OCI-M1 (cell line): Measurements from ENCODE around the gene SUCLG2.
A peak's percentile ranks its signal among the peaks of the same experiment; 100 is the strongest.

Source experiments
- DNase-seq: peaks from one replicate; lab custom pipeline; 2025; lab: John Stamatoyannopoulos, UW

Gene SUCLG2, protein sequence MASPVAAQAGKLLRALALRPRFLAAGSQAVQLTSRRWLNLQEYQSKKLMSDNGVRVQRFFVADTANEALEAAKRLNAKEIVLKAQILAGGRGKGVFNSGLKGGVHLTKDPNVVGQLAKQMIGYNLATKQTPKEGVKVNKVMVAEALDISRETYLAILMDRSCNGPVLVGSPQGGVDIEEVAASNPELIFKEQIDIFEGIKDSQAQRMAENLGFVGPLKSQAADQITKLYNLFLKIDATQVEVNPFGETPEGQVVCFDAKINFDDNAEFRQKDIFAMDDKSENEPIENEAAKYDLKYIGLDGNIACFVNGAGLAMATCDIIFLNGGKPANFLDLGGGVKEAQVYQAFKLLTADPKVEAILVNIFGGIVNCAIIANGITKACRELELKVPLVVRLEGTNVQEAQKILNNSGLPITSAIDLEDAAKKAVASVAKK

DNA sequence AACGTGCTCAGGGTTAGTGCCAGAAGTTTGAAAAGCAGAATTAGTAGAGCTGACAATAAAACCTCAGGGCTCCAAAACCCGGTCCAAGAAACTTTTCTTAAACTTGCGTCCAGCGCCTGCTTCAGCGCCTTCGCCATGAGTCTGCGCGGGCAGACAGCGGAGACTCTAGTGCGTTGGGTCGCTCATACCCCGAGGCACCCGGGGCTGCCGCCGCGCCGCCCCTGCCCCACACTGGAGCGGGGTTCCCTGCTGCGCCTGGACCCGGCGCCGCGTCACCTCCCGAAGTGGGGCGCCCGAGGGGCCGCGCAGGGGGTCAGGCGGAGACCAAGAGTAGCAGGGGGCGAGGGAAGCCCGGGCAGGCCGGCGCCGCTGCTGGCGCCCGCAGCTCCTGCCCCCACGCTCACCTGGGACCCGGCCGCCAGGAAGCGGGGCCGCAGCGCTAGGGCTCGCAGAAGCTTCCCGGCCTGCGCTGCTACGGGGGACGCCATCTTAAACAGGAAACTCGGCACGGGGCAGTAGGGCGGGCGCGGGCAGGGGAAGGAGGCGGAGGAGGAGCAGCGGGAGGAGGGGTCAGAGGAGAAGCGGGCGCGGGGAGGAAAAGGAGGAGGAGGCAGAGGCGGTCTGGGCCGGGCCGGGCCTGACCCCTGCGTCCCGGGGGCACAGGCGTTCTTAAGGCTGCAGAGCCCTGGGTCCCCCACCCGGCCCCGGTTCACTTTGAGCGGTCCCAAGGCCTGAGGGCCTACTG is at the start of gene SUCLG2:
TSS of gene SUCLG2 (minus strand) at position 514 of the 745 bp plus-strand sequence. CDS start at position 488, 26 bp downstream.
- DNase-seq: peak; percentile 82

DNA sequence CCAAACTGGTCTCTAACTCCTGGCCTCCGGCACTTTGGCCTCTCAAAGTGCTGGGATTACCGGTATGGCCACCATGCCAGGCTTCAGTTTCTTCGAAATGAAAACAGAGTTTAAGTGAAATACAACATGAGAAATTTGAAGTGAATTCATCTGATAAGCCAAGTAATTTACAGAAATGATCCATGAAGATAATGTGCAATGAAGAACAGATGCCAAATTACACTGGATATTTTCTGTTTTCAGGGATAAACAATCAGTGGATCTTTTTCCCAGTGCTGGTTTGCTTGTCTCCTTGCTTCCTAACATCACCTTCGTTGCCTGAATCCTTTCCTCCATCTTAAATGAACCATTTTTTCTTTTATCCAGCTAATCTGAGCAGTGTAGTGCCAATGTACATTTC is 46.2 kb upstream of the SUCLG2 start:
- no peak for DNase-seq

DNA sequence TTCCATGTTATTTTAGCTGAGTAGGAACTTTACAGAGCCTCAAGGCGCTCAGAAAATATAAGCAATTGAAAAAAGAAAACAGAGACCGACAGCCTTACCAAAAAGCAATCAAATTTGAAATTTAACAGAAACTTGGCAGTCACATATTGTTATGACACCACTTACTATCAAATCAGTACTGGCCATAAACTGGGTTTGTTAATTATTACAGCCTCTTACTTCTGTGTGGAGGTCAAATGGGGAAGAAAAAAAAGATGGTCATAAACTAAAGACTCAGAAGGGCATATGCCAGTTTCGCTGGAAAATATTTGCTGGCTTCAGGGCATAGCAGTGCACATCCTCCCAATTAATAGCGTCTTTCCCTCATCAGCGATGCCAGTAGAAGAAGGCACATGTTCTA is 45.5 kb upstream of the SUCLG2 start:
- DNase-seq: no peak

DNA sequence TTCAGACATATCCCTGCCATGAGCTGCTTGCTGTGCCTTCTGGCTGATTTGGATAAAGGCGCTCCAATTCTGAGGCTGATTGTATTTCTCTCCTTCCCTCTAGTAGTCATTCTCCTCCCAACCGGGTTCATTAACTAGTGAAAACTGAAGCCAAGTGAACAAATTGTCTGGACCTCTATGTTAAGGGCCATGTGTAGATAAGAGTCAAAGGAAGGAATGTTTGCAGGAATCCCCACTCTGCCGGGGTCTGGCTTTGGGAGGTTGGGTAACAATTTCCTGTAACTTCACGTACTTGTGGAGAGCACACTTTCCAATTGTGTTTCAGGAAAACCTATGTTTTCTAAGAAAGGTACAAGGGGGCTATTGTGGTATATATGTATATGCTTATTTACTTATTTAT is 38.2 kb upstream of the SUCLG2 start:
- DNase-seq: no peak

DNA sequence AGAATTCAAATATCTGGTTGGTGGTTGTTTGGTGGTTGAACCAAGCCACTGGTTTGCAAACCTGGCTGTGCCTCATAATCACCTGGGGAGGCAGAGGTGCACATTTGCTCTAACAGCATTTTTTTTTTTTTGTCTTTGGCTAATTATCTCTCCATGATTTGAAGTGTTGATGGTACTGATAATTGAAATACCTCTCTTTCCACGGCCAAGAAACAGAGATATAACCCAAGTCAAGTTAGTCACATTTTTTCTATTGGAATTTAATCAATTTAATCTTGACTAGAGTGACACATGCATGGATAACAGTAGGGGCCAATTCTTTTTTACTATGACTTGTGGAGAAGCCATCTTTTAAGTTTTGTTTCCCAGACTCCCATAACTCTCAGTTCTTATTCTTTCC is 37.5 kb upstream of the SUCLG2 start:
- no peak for DNase-seq

DNA sequence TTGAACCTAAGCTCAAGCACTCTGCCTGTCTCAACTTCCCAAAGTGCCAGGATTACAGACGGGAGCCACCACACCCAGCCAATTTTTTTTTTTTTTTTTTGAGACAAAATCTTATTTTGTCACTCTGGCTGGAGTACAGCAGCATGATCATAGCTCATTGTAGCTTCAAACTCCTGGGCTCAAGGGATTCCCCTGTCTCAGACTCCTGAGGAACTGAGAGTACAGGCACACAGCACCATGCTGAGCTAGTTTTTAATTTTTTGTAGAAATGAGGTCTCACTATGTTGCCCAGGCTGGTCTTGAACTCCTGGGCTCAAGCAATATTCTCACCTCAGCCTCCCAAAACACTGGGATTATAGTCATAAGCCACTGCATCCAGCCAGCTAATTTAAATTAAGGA is 36.8 kb upstream of the SUCLG2 start:
- no peak for DNase-seq

DNA sequence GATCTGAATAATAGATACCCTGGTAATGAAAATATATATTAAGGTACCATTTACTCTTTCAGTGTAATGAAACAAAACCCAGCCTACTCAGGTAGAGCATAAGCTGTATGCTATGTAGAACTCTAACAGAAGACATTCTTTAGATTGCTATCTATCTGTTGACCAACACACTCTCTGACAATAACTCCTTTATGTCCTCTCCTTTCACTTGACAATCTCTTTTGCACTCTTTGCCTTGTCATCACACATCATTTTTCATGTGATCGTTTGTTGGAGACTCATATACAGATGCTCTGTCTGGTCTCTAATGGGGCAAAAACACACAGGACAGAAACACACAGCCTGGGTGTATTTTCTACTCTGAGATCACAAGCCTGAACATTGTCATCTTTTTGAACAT is 35.4 kb upstream of the SUCLG2 start:
- DNase-seq: no peak

DNA sequence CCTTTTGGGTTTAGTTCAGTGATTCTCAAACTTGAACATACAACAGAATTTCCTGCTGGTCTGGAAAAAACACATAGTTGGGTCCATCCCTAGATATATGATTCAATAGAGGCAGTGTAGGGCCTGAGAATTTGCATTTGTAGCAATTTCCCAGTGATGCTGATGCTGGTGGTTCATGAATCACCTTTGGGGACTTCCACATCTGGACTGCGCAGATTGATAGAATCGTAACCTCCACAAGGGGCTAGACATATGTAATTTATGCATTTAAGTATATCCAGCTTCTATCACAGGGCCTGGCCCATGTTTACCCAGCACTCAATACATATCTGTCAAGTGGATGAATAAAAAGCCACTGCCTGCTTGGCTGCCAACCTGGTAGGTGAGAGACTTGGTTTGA is 33.8 kb upstream of the SUCLG2 start:
- no peak for DNase-seq

DNA sequence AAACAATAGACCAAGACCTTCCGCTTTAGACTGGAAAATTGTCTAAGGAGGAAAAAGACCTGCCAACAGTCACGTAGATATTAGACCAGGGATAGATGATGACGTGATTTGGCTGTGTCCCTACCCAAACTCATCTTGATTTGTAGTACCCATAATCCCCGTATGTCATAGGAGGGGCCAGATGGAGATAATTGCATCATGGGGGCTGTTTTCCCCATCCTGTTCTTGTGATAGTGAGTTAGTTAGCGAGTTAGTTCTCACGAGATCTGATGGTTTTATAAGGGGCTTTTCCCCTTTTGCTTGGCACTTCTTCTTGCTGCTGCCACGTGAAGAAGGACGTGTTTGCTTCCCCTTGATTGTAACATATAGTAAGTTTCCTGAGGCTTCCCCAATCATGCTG is 31.7 kb upstream of the SUCLG2 start:
- no peak for DNase-seq

DNA sequence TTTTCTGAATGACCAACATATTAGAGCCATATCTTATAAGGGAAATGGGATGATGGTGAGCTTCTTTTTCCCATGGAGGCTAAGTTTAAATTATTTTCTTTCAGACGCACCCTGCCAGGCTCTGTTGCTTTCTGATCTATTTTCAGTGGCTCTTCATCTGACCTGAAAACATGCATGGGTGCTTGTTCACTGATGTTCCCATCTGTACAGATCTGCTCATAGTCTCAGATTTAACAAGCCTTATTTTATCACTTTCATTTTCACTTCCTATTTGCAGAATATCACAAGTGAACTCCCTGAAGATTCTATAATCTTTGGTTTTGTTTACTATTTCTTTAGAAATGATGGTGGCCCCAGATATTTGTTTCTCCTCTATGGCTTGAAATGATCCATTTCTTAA is 31.1 kb upstream of the SUCLG2 start:
- peak; percentile 5 for DNase-seq

DNA sequence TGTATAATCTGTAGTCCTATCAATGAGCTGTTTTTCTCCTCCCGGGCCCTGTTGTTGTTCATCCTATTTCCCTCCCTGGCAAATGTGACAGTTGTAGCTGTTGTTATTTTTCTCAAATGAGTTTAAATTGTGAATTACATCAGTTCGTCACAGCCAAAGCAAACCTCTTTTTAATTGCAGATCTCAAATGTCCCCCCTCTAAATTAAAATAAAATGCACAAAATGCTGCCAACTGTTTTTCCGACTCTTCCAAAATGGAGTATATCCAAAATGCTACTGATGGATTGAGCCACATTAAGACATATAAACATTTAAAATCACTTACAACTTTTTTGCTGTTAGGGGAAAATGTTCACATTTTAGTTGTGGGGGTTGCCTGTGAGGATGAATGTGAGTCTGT is 29.8 kb upstream of the SUCLG2 start:
- DNase-seq: no peak

DNA sequence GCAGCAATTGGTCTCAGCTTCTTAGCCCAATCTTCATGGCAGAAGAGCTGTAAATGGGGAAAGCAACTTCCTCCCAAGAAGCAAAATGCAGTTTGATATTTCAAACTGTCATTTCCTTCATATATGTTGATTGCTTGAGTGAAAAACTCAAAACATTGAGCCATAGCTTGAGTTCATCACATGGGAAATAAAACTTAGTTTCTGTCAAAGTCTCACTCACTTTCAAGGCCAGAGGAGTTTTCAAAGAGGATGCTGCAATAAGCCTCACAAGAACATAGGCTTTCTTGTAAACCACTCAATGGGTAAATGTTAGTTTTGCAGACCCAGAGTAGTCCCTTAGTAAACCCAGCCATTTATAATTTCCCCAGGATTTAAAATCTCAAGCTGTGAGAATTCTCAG is 29.1 kb upstream of the SUCLG2 start:
- no peak for DNase-seq

DNA sequence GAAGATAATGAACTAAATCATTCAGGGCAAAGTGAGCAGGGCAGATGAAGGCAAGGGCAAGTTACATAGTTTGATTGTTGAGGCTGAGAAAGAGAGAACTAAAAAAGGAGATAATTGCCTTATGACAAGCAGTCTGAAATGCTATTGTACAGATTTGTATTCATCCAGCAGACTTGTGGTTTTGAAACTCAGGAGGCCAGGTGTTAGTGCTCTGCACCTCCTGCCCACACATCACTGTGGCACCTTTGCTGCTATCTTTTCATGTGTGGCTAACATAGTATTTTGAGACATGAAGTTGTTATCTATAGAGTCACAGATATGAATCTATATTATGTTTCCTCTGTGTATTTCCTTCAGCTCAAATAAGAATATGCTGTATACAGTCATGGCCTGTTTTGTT is 24.3 kb upstream of the SUCLG2 start:
- DNase-seq: no peak

DNA sequence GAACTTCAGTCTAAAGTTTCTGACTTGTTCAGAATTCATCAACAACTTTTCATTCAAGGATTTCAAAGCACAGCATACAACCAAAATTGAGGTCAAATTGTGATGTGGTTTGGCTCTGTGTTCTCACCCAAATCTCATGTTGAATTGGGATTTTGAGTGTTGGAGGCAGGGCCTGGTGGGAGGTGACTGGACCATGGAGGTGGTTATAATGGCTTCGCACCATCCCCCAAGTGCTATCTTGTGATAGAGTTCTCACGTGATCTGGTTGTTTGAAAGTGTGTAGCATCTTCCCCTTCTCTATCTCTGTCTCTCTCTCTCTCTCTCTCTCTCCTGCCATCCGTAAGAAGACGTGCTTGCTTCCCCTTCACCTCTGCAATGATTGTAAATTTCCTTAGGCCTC is 19.6 kb upstream of the SUCLG2 start:
- no peak for DNase-seq

DNA sequence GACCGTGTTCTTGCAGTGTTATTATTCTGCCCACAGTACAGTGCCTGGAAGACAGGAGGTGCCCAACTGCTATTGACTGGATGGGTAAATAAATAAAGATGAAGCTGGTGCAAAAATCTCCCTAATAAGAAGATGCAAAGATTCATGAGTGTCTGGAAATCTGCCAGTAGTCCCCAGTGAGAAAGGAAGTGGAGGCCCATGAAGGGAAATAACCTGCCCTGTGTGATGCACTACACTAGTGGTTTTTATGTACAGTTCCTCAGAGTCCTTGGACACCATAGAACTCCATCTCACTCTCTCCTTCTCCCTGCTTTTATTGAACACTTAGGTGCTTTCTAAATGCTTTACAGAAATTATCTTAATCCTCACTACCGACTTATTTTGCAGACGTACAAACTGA is 8.3 kb upstream of the SUCLG2 start:
- no peak for DNase-seq

DNA sequence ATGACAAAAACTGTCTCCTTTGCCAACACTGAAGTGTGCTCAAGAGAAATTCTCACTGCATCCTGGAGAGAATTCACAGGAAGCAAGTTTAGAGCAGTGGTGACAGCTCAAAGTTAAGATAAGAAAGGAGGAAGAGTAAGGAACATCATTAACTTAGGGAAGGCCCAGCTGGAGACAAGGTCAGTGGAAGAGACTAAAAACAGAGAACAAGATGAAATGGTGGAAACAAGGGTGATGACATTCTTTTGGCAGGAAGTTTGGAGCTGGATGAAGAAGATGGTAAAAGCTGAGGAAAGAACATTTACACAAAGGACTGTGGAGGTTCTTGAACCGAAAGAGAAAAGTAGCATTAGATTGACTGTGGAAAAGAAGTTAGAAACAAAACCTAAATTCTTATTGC is 6.7 kb upstream of the SUCLG2 start:
- no peak for DNase-seq

DNA sequence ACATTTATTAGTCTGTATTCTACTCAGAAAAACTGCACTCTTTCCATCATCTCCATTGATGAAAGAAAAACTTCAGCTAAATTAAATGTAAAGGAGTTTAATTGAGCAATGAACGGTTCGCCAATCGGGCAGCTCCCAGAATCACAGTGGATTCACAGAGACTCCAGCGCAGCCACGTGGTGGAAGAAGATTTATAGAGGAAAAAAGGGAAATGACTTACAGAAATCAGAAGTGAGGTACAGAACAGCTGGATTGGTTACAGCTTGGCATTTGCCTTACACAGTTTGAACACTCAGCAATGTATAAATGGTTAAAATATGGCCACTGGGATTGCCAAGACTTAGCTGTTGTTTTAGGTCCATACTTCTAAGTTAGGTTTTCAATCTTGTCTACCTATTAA is 2.8 kb upstream of the SUCLG2 start:
- DNase-seq: peak; percentile 40

DNA sequence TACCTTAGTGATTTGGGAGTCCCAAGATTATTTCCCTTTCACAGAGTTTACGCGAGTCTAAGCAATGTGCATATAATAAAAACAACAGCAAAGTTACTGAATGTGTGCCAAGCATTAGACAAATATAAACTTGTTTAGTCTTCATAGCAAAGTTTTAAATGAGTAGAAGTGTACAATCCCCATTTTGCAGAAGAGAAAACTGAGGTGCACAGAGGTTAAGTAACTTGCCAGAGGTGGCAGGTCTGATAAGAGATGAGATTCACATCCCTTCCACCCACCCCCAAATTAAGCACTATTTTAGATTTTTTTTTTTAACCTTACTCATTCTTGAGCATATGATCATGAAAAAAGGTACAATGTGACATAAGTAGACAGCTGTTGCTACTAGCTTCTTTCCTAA is 2.2 kb upstream of the SUCLG2 start:
- DNase-seq: no peak

DNA sequence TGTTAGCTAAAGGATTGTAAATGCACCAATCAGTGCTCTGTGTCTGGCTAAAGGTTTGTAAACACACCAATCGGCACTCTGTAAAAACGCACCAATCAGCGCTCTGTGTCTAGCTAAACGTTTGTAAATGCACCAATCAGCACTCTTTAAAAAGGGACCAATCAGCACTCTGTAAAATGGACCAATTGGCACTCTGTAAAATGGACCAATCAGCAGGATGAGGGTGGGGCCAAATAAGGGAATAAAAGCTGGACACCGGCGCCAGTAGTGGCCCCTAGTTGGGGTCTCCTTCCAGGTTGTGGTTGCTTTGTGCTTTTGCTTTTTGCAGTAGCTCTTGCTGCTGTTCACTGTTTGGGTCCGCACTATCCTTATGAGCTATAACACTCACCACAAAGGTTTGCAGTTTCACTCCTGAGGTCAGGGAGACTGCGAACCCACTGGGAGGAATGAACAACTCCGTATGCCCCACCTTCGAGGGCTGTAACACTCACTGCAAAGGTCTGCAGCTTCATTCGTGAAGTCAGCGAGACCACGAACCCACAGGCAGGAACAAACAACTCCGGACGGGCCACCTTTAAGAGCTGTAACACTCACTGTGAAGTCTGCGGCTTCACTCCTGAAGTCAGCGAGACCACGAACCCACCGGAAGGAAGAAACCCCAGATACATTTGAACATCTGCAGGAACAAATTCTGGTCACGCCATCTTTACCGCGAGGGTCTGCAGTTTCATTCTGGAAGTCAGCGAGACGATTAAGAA is 1.1 kb upstream of the SUCLG2 start:
- DNase-seq: peak; percentile 1

DNA sequence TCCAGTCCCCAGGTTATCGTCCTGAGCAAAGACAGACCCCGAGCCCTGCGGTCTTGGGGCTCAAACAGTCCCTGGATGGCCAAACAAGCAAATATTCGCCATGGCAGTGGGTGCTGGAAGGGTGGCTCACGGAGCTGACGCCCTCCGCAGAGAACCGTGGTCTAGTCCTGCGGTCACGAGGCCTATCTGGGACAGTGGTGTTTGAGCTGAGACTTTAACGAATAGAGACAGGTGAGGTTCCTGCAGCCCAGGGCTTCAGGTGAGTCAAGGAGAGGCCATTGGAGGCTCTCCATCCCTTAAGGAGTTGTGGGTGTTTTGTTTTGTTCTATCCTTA is 399 bp upstream of the SUCLG2 start:
- DNase-seq: no peak

DNA sequence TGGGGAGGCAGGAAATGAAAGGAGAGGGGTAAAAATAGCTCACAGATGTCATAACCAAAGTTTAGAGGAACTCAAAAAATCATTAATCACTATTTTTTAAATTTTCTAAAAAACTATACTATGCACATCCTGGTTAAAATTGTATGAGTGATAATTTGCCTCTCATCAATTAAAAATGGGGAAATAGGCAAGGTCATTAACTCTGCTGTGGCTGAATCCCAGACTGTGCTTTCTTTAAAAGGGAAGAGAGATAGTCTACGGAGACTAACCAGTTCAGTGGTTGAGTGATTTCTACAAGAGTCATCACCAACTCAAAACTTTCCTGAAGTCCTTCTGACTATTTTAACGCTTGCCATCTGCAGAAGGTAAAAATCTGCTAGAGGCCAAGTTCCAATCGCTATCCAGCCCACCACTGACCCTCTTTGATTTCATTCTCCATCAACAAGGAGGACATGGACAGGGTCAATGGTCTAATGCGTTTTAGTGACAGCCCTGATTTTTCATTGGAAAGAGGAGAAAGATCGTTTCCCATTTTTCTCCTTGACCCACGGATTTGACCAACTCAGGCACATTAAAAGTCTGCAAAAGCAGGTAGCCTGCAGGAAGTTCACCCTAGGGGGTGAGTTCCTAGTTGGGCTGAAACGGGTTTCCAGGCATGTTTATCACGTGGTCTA is 850 bp downstream of the SUCLG2 start:
- peak; percentile 36 for DNase-seq

DNA sequence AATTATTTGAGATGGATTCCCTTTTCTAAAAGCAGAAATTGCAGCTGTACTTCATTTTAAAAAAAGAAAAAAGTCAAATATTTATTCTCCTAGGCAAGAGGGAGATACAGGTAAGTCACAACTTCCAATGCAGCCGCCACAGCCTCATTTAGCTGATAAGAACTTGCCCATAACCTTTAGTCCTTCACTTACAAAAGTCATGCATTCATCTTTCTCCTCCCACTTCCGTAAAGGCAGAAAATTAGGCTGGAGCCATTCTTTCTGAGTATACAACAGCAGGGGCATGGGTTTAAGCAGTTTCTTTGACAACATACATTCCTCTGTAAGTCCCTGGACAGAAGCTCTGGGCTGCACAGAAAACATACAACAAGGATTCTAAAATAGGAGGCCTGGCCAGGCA is 4.3 kb downstream of the SUCLG2 start:
- no peak for DNase-seq
